K562 (cell line): ENCODE measurements around the gene SETD4. TPM values are rescaled to one million over a fixed set of nuclear protein-coding genes. Genes with fewer than 3 reads are reported as not detected.

Experiments used
- ELK3 ChIP-seq: fragments of 450-650 bp; formaldehyde crosslinking; IDR thresholded peaks from 2 replicates; pipeline ENCODE4 v1.4.0; 2020; ENCODE audit warnings: mild to moderate bottlenecking
- REST ChIP-seq, 2 experiments: fragments of 450-650 bp; formaldehyde crosslinking in 1 of 2; IDR thresholded peaks; 2 replicates each; pipeline versions ENCODE4 v1.4.0 to v1.6.1; 2014 to 2020; ENCODE audit warnings: mild to moderate bottlenecking in 2 of 2, borderline replicate concordance in 1 of 2, low read depth in 1 of 2
- ZFX ChIP-seq: sonication (generic); formaldehyde crosslinking; IDR thresholded peaks from 2 replicates; pipeline ENCODE4 v1.8.0; 2022; ENCODE audit warnings: mild to moderate bottlenecking, missing genetic modification reagents, moderate library complexity
- ZNF3 ChIP-seq: fragments of 250-450 bp; sonication (Bioruptor Pico); IDR thresholded peaks from 2 replicates; pipeline ENCODE4 v1.5.0; 2021; ENCODE audit warnings: mild to moderate bottlenecking, moderate library complexity
- polyA plus RNA-seq, 8 experiments: library from polyadenylated mRNA; depleted of rRNA in 4 of 8; stranded (reverse) in 5 of 8; unstranded in 3 of 8; fragments of >200 nt; fragmentation: Nextera tagmentation in 2 of 8; fragmentation: Illumina TruSeq in 1 of 8; extraction: Ambion mirVana in 2 of 8; extraction: Trizol in 1 of 8; gene quantifications; 2 replicates each; pipeline versions ENCODE4 v1.2.1 to v1.2.3, GENCODE V29; 2011 to 2014; ENCODE audit warnings: inconsistent platforms in 1 of 8, missing spikeins in 1 of 8
- total RNA-seq, 7 experiments: library from RNA; depleted of rRNA in 6 of 7; stranded (reverse); fragments of >200 nt in 6 of 7; fragmentation: Illumina TruSeq in 2 of 7; extraction: Trizol in 2 of 7; gene quantifications; 2 replicates each; pipeline versions ENCODE4 v1.2.1 to v1.2.3, GENCODE V29; 2011 to 2021; ENCODE audit warnings: low replicate concordance in 1 of 7
- TF ChIP-seq, protein P1 (sequence below): fragments of 200-800 bp; sonication (Bioruptor generic); IDR thresholded peaks from 2 replicates; pipeline ENCODE4 v1.6.1; 2017; ENCODE audit warnings: missing genetic modification characterization, missing compliant biosample characterization
- TF ChIP-seq, protein P2 (sequence below): sonication (generic); formaldehyde crosslinking; IDR thresholded peaks from 2 replicates; pipeline ENCODE4 v1.8.0; 2022; ENCODE audit warnings: mild to moderate bottlenecking, missing genetic modification reagents
- TF ChIP-seq, protein P3 (sequence below): sonication (generic); formaldehyde crosslinking; IDR thresholded peaks from 2 replicates; pipeline ENCODE4 v1.8.0; 2022; ENCODE audit warnings: mild to moderate bottlenecking, low read depth, missing genetic modification reagents

Gene SETD4
- total and polyA plus RNA-seq, 9 of the 15 experiments (the other 6 are each of a cell fraction or from before 2014, with no cell fraction given), result 16.1 to 51.3 (median 25.7) TPM

GRCh38 chr21:36069713-36070583 is 9.6 kb upstream of the SETD4 start, which contains the start of gene CBR1 (continued):
- TF ChIP-seq ELK3 (CRISPR knock-in tag) (no peak), ZFX (CRISPR knock-in tag) (peak; percentile 54; the same call in 1 of the 2 replicates), REST (IDR thresholded peaks at IDR 0.05; ENCODE audit: borderline replicate concordance) (peak; percentile 36; the same call in 1 of the 2 replicates), REST (CRISPR knock-in tag; IDR thresholded peaks at IDR 0.05; ENCODE audit: low read depth) (no peak), ZNF3 (CRISPR knock-in tag) (no peak)
- TF ChIP-seq, protein P1, sequence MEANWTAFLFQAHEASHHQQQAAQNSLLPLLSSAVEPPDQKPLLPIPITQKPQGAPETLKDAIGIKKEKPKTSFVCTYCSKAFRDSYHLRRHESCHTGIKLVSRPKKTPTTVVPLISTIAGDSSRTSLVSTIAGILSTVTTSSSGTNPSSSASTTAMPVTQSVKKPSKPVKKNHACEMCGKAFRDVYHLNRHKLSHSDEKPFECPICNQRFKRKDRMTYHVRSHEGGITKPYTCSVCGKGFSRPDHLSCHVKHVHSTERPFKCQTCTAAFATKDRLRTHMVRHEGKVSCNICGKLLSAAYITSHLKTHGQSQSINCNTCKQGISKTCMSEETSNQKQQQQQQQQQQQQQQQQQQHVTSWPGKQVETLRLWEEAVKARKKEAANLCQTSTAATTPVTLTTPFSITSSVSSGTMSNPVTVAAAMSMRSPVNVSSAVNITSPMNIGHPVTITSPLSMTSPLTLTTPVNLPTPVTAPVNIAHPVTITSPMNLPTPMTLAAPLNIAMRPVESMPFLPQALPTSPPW (CRISPR knock-in tag), result peak; percentile 43; the same call in 1 of the 2 replicates
- TF ChIP-seq, protein P2, sequence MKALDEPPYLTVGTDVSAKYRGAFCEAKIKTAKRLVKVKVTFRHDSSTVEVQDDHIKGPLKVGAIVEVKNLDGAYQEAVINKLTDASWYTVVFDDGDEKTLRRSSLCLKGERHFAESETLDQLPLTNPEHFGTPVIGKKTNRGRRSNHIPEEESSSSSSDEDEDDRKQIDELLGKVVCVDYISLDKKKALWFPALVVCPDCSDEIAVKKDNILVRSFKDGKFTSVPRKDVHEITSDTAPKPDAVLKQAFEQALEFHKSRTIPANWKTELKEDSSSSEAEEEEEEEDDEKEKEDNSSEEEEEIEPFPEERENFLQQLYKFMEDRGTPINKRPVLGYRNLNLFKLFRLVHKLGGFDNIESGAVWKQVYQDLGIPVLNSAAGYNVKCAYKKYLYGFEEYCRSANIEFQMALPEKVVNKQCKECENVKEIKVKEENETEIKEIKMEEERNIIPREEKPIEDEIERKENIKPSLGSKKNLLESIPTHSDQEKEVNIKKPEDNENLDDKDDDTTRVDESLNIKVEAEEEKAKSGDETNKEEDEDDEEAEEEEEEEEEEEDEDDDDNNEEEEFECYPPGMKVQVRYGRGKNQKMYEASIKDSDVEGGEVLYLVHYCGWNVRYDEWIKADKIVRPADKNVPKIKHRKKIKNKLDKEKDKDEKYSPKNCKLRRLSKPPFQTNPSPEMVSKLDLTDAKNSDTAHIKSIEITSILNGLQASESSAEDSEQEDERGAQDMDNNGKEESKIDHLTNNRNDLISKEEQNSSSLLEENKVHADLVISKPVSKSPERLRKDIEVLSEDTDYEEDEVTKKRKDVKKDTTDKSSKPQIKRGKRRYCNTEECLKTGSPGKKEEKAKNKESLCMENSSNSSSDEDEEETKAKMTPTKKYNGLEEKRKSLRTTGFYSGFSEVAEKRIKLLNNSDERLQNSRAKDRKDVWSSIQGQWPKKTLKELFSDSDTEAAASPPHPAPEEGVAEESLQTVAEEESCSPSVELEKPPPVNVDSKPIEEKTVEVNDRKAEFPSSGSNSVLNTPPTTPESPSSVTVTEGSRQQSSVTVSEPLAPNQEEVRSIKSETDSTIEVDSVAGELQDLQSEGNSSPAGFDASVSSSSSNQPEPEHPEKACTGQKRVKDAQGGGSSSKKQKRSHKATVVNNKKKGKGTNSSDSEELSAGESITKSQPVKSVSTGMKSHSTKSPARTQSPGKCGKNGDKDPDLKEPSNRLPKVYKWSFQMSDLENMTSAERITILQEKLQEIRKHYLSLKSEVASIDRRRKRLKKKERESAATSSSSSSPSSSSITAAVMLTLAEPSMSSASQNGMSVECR (CRISPR knock-in tag), result peak; percentile 39; the same call in 1 of the 2 replicates
- TF ChIP-seq, protein P3, sequence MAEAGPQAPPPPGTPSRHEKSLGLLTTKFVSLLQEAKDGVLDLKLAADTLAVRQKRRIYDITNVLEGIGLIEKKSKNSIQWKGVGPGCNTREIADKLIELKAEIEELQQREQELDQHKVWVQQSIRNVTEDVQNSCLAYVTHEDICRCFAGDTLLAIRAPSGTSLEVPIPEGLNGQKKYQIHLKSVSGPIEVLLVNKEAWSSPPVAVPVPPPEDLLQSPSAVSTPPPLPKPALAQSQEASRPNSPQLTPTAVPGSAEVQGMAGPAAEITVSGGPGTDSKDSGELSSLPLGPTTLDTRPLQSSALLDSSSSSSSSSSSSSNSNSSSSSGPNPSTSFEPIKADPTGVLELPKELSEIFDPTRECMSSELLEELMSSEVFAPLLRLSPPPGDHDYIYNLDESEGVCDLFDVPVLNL (CRISPR knock-in tag), result no peak
